Endodermal cell (in vitro differentiated cells): ENCODE results near the gene CETN3. TPM values are rescaled to one million over a fixed set of nuclear protein-coding genes. Genes with fewer than 3 reads are reported as not detected.
"Not testable (repeated sequence)": the region's sequence is repeated elsewhere in the genome, so short reads cannot be mapped to it uniquely, and the experiment has no call there.

Experiments used
- DNase-seq: peaks from one replicate; pipeline ENCODE4 v3.0.0-alpha.2; 2017
- H3K27ac ChIP-seq: 2 replicates; pipeline ENCODE4 v1.5.1; 2013; ENCODE audit warnings: mild to moderate bottlenecking, low read depth, low read length, moderate library complexity
- H3K27me3 ChIP-seq: 2 replicates; pipeline ENCODE4 v1.6.1; 2013; ENCODE audit warnings: mild to moderate bottlenecking, low read length, moderate library complexity; ENCODE audit not compliant: insufficient read depth, control insufficient read depth, poor library complexity, severe bottlenecking
- H3K36me3 ChIP-seq: 2 replicates; pipeline ENCODE4 v1.7.0; 2013; ENCODE audit warnings: mild to moderate bottlenecking, low read length, moderate library complexity; ENCODE audit not compliant: control insufficient read depth, insufficient read depth
- H3K4me1 ChIP-seq: one replicate; pipeline ENCODE4 v1.7.0; 2013; ENCODE audit warnings: low read length; ENCODE audit not compliant: control insufficient read depth, insufficient read depth
- H3K4me3 ChIP-seq: 2 replicates; pipeline ENCODE4 v1.5.1; 2013; ENCODE audit warnings: mild to moderate bottlenecking, low read length, moderate library complexity
- H3K9ac ChIP-seq: 2 replicates; pipeline ENCODE4 v1.6.1; 2013; ENCODE audit warnings: mild to moderate bottlenecking, low read length, moderate library complexity; ENCODE audit not compliant: poor library complexity, severe bottlenecking; ENCODE audit errors: extremely low read depth
- H3K9me3 ChIP-seq: 2 replicates; pipeline ENCODE4 v1.6.1; 2013; ENCODE audit warnings: mild to moderate bottlenecking, low read length, moderate library complexity; ENCODE audit not compliant: control insufficient read depth
- H3K27ac Mint-ChIP-seq: 2 replicates; pipeline ENCODE4 v1.8.0; 2020; ENCODE audit warnings: mixed read lengths
- H3K27me3 Mint-ChIP-seq: 2 replicates; pipeline ENCODE4 v1.8.0; 2021; ENCODE audit warnings: mild to moderate bottlenecking, mixed read lengths; ENCODE audit not compliant: insufficient read depth
- H3K36me3 Mint-ChIP-seq: 2 replicates; pipeline ENCODE4 v1.8.0; 2020; ENCODE audit warnings: low read depth, mixed read lengths
- H3K4me1 Mint-ChIP-seq: 2 replicates; pipeline ENCODE4 v1.8.0; 2020; ENCODE audit warnings: mixed read lengths
- H3K4me3 Mint-ChIP-seq: 2 replicates; pipeline ENCODE4 v1.8.0; 2020; ENCODE audit warnings: mild to moderate bottlenecking, moderate library complexity, mixed read lengths
- H3K9me3 Mint-ChIP-seq: 2 replicates; pipeline ENCODE4 v1.8.0; 2020; ENCODE audit warnings: mild to moderate bottlenecking, mixed read lengths
- WGBS, 2 experiments: methylation state at CpG; one replicate each; pipeline versions ENCODE4 v1.1.5 to v1.1.7; 2013; ENCODE audit warnings: missing lambda C conversion rate in 2 of 2, mixed read lengths in 1 of 2; ENCODE audit not compliant: insufficient coverage in 1 of 2, insufficient read length in 1 of 2; 5-methylcytosine and 5-hydroxymethylcytosine counted together
- total RNA-seq, 2 donors: library from RNA; stranded (reverse); fragmentation: NEBNext Ultra II Directional in 1 of 2; extraction: Animal tissue kit (Norgen Biotek cat#: 25700) in 1 of 2; gene quantifications; 2 replicates in 1 of 2; 3 replicates in 1 of 2; pipeline ENCODE4 v1.2.1, GENCODE V29; 2021
- TF ChIP-seq, protein P1 (sequence below): fragments of 200-600 bp; sonication (generic); conservative IDR thresholded peaks from 2 replicates; pipeline ENCODE4 v1.5.0; 2021; ENCODE audit warnings: antibody characterized with exemption, mild to moderate bottlenecking

Gene CETN3
- total RNA-seq, 2 donors from 2014 or later: 50.7 to 65.1 TPM

DNA sequence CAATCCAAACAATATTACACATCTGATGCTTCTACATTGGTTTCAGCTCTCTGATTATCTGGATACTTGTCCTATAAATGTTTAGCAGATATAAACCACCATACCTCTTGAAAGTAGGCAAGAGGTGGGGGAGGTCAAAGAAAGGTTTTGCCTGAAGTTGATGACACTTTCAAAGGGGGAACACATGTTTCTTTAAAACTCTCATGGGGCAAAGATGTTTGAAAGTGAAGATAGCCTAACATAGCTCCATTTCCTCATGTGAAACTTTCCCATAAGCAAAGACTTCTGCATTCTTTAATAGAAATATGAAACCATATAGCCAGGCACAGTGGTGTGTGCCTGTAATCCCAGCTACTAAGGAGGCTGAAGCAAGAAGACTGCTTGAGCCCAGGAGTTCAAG, 62.1 kb downstream of the CETN3 start:
- no peak overlapping the region for H3K27ac Mint-ChIP-seq
- peaks cover 38% of the 10 kb centered on the region for H3K27me3 Mint-ChIP-seq
- H3K36me3 Mint-ChIP-seq: no peaks in the 10 kb centered on the region
- no peaks in the 10 kb centered on the region for H3K4me1 Mint-ChIP-seq
- H3K27me3 ChIP-seq: peaks cover 42% of the 10 kb centered on the region
- TF ChIP-seq, protein P1, sequence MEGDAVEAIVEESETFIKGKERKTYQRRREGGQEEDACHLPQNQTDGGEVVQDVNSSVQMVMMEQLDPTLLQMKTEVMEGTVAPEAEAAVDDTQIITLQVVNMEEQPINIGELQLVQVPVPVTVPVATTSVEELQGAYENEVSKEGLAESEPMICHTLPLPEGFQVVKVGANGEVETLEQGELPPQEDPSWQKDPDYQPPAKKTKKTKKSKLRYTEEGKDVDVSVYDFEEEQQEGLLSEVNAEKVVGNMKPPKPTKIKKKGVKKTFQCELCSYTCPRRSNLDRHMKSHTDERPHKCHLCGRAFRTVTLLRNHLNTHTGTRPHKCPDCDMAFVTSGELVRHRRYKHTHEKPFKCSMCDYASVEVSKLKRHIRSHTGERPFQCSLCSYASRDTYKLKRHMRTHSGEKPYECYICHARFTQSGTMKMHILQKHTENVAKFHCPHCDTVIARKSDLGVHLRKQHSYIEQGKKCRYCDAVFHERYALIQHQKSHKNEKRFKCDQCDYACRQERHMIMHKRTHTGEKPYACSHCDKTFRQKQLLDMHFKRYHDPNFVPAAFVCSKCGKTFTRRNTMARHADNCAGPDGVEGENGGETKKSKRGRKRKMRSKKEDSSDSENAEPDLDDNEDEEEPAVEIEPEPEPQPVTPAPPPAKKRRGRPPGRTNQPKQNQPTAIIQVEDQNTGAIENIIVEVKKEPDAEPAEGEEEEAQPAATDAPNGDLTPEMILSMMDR: no peak
- H3K4me3 ChIP-seq: no peak overlapping the region
- no peak overlapping the region for H3K9ac ChIP-seq
- no peak overlapping the region for H3K27ac ChIP-seq
- no peaks in the 10 kb centered on the region for H3K4me1 ChIP-seq
- H3K4me3 Mint-ChIP-seq: no peak overlapping the region
- H3K36me3 ChIP-seq: no peaks in the 10 kb centered on the region
- peaks cover 10% of the 10 kb centered on the region for H3K9me3 Mint-ChIP-seq
- H3K9me3 ChIP-seq: peaks cover 19% of the 10 kb centered on the region
- DNase-seq: no peak

DNA sequence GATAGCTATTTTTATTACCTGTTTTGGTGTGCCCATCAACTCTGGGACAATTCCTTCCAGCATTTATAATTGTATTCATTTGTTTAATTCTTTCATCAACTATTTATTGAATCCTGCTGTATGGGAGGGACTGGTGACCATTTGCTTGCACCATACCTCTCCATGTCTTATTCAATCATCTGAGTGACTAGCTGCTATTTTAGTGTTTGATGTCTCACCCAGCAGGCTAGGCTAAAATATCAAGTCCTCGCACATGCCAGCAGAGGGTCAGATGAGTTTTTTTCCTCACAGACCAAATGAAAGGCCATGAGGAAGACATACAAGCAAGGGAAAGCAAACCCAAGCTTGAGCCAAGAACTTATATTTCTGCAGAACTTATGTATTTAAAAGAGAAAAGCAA, 63.9 kb downstream of the CETN3 start:
- Histone ChIP-seq H3K27me3 (peaks cover 51% of the 10 kb centered on the region), H3K4me1 (no peaks in the 10 kb centered on the region), H3K36me3 (no peaks in the 10 kb centered on the region), H3K27ac (no peak overlapping the region), H3K9ac (no peak overlapping the region), H3K9me3 (peaks cover 19% of the 10 kb centered on the region), H3K4me3 (no peak overlapping the region)
- H3K36me3 Mint-ChIP-seq: no peaks in the 10 kb centered on the region
- H3K4me3 Mint-ChIP-seq: no peak overlapping the region
- no peak for DNase-seq
- WGBS, 2 experiments: 90% methylated on average over 1 of the region's 1 CpG; no CpG with 5 or more reads in 1 of the 2 experiments
- no peak overlapping the region for H3K27ac Mint-ChIP-seq
- H3K9me3 Mint-ChIP-seq: peaks cover 10% of the 10 kb centered on the region
- TF ChIP-seq, protein P1: no peak
- H3K4me1 Mint-ChIP-seq: peaks cover 3% of the 10 kb centered on the region
- peaks cover 48% of the 10 kb centered on the region for H3K27me3 Mint-ChIP-seq

DNA sequence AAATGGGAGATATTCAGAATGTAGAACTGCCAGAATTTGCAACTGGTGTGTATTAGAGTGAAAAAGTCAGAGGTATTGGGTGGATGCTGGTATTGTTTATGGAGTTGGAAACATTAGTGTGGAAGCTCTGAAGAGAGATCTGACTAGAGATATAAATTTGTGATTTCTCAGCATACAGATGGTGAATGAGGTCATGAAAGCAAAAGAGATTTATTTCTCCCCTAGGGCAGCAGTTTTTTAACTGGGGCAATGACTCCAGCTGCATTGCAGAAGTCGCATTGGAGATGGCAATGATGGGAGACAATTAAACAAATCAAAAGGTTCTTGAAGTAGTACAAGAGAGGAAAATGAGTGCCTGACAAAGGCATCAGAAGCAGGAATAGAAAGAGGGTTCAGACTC, 64.9 kb downstream of the CETN3 start:
- peaks cover 10% of the 10 kb centered on the region for H3K9me3 Mint-ChIP-seq
- H3K36me3 Mint-ChIP-seq: no peaks in the 10 kb centered on the region
- Histone ChIP-seq H3K9me3 (peaks cover 19% of the 10 kb centered on the region), H3K27me3 (peaks cover 59% of the 10 kb centered on the region), H3K9ac (no peak overlapping the region), H3K4me3 (no peak overlapping the region), H3K36me3 (no peaks in the 10 kb centered on the region), H3K27ac (no peak overlapping the region), H3K4me1 (no peaks in the 10 kb centered on the region)
- peaks cover 3% of the 10 kb centered on the region for H3K4me1 Mint-ChIP-seq
- TF ChIP-seq, protein P1: no peak
- WGBS, 2 experiments: 92 to 100% methylated on average over 1 of the region's 1 CpG
- H3K27me3 Mint-ChIP-seq: peaks cover 49% of the 10 kb centered on the region
- no peak overlapping the region for H3K4me3 Mint-ChIP-seq
- no peak overlapping the region for H3K27ac Mint-ChIP-seq
- no peak for DNase-seq

DNA sequence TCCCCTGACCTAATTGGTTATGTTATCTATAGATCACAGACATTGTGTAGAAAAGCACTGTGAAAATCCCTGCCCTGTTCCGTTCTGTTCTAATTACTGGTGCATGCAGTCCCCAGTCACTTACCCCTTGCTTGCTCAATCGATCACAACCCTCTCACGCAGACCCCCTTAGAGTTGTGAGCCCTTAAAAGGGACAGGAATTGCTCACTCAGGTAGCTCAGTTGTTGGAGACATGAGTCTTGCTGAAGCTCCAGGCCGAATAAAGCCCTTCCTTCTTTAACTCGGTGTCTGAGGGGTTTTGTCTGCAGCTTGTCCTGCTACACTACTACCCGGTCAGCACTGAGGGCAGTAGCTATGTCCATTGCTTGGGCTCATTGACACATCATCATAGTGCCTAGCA, 65.8 kb downstream of the CETN3 start:
- WGBS, 2 experiments: 96 to 100% methylated on average over 3 to 6 of the region's 6 CpGs
- peaks cover 65% of the 10 kb centered on the region for H3K27me3 ChIP-seq
- H3K9ac ChIP-seq, H3K27ac ChIP-seq, H3K36me3 Mint-ChIP-seq, DNase-seq, H3K4me1 ChIP-seq, H3K4me3 Mint-ChIP-seq, H3K36me3 ChIP-seq, H3K27ac Mint-ChIP-seq, H3K4me1 Mint-ChIP-seq, H3K4me3 ChIP-seq: not testable (repeated sequence)
- H3K27me3 Mint-ChIP-seq: peaks cover 51% of the 10 kb centered on the region
- H3K9me3 ChIP-seq: peaks cover 19% of the 10 kb centered on the region
- peaks cover 10% of the 10 kb centered on the region for H3K9me3 Mint-ChIP-seq
